Spleen (tissue), 7 donors: ENCODE measurements around the gene FBXL17.

Source experiments
- POLR2A ChIP-seq, 3 donors: fragments of 450-650 bp; IDR thresholded peaks; one replicate each; pipeline ENCODE4 v1.5.1; 2017; ENCODE audit warnings: antibody characterized with exemption in 3 of 3, mild to moderate bottlenecking in 1 of 3
- POLR2AphosphoS5 ChIP-seq, 3 donors: sonication (generic); formaldehyde crosslinking; IDR thresholded peaks; one replicate each; pipeline ENCODE4 v1.5.1; 2017; ENCODE audit warnings: antibody characterized with exemption in 3 of 3
- TF ChIP-seq, protein P1 (sequence below), 11 experiments: fragments of 200-600 bp in 7 of 11; fragments of 450-650 bp in 4 of 11; sonication (generic) in 4 of 11; IDR thresholded peaks in 8 of 11; conservative IDR thresholded peaks in 3 of 11; 1 replicate in 7 of 11; 2 replicates in 4 of 11; pipeline versions ENCODE4 v1.4.0 to v1.8.0; 2016 to 2021; ENCODE audit warnings: antibody characterized with exemption in 11 of 11, inconsistent platforms in 4 of 11, mild to moderate bottlenecking in 1 of 11
- donor health status: DM: no; HTN: no; CAD: no; lungs with moderate emphysema.
- donor health status: DM: no; HTN: no; CAD: no.
- donor health status: DM: no; HTN: no; CAD: no.

DNA sequence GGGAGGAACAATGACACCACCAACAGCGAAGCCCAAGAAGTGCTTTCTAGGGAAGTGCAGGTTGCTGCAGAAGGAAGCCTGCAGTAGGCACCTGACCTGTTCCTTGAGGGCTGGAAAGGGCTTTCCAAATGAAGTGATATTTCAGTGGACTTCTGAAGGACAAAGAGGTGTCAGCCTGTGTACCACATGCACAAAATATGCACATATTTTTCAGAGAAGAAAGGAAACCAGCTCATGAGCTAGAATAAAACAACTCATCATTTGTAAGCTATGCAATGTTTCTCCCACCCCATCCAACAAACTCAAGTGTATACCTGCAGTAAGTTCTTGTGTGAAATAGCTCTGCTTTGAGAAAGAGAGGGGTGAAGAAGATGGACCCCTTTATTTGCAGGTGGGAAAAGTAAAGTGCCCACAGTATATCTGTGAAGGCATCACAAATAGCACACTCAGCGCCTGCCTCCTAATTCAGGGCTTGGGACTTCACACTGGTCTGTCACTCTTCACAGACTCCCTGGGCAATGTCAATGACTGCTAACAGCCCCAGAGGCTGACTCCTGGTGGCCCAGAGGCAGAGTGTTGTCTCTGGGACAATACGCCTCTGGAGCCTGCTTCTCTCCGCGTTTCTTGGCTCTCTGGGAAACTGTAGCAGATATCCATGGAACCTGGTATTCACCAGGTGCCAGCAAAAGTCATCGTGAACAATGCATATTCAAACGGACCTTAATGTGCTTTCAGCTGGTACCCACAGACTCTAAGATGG lies 513.1 kb downstream of the FBXL17 start:
- TF ChIP-seq, protein P1, sequence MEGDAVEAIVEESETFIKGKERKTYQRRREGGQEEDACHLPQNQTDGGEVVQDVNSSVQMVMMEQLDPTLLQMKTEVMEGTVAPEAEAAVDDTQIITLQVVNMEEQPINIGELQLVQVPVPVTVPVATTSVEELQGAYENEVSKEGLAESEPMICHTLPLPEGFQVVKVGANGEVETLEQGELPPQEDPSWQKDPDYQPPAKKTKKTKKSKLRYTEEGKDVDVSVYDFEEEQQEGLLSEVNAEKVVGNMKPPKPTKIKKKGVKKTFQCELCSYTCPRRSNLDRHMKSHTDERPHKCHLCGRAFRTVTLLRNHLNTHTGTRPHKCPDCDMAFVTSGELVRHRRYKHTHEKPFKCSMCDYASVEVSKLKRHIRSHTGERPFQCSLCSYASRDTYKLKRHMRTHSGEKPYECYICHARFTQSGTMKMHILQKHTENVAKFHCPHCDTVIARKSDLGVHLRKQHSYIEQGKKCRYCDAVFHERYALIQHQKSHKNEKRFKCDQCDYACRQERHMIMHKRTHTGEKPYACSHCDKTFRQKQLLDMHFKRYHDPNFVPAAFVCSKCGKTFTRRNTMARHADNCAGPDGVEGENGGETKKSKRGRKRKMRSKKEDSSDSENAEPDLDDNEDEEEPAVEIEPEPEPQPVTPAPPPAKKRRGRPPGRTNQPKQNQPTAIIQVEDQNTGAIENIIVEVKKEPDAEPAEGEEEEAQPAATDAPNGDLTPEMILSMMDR (IDR thresholded peaks at IDR 0.05 in 8 of 11, conservative IDR thresholded peaks at IDR 0.05 in 3 of 11) = no peak
- TF ChIP-seq POLR2A (IDR thresholded peaks at IDR 0.05) (no peak), POLR2AphosphoS5 (IDR thresholded peaks at IDR 0.05) (no peak)
